C1 segment of cervical spinal cord (tissue), 14 donors: Measurements from ENCODE around the gene LYZL2.
"Not testable (repeated sequence)": the region's sequence is repeated elsewhere in the genome, so short reads cannot be mapped to it uniquely, and the experiment has no call there.

Source experiments
- DNase-seq, 14 donors: peaks; one replicate each; lab custom pipeline; 2025; lab: John Stamatoyannopoulos, UW

Gene LYZL2

GRCh38 chr10:30639946-30640786, 10.6 kb upstream of the LYZL2 start:
- DNase-seq = no peak

DNA sequence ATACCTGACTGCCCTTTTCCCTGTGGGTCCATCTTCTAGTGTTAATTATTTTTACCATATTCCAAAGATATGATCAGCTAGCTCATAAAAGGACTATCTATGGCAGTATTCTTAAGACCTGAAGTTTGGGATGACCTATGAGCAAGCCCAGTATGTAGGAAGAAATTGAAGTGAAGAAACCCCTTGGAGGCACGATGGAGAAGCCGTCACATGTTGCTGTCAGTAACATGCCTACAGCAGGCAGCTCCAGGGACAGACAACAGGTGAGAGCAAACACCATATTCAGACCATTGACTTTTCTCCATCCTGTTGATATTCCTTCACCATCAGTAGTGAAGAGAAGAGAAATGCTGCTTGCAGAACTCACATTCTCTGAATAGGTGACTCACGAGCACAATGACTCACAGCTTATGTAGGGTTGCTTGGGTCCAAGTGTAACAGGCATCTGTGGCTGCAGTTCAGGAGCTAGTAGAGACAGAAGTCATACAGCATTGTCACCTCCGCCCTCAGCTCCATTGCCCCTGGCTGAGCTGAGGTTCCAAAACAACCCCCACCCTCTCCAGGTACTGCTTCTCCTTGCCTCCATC, 8.4 kb upstream of the LYZL2 start:
- no peak for DNase-seq

DNA sequence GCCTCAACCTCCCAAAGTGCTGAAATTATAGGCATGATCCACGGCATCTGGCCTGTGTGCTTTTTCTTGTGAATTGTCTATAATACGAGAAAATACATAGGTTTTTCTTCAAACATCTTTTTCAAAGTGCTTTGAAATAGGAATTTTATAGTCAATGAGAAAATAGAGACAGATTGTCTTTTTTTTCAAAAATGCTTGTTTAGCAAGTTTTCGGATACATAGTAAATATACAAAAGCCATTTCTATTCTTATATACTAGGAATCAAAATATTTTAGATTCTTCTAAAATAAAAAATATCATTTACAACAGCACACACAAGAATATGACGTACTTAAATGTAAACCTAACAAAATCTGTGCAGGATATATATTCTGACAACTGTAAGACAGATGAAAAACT, 1.6 kb upstream of the LYZL2 start:
- no peak for DNase-seq

DNA sequence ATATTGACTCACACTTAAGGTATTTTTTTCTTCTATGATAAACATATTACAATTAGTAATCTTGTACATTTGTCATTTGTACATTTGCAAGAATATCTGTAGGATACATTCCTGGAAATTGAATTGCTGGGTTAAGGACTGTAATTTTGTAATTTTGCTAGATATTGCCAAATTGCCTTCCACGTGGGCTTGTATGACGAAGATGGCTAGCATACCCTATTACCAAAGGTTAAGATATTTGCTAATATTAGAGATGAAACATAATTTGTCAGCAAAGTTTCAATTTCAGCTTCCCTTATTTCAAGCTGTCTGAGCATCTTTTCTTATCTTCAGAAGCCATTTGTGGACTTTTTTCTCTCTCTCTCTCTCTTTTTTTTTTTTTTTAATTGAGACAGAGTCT, 1.0 kb upstream of the LYZL2 start:
- no peak for DNase-seq

- DNase-seq = not testable (repeated sequence)
These were observed 977 bp downstream of the LYZL2 start for GRCh38 chr10:30628576-30628975.

DNA sequence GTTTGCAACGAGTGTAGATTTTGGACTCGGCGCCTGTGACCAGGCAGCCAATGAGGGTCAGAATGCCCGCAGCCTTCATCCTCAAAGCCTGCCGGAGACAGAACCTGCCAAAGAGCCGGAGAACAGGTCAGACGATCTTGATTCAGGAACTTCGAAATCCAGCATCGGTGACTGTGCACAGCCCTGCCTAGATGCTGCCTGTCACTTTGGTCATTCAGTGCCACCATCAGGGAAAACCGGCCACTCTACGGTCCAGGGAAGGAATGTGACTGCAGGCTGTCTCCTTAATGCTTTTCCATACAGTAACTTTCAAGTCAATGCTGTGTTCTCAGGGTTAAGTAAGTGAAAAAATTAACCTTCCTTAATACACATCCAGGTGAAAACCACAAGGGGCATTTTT, 2.7 kb downstream of the LYZL2 start:
- DNase-seq = not testable (repeated sequence)

DNA sequence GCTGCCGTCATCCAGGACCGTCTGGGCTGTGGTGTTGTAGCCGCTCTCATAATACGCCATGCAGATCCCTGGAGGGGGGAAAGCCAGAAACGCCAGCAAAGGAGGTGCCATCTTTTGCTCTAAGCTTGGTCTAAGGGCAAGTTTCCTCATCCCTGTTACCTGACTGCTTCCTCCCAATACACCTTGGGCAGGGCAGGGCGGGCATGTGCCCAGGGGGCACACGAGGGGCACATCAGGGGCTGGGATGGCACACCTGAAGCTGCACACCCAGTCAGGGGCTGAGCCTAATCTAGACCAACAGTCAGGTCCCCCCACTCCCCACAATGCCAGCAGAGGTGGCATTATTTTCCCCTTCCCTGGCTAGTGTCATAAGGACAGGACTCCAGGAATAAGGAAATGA, 3.4 kb downstream of the LYZL2 start:
- DNase-seq = not testable (repeated sequence)

DNA sequence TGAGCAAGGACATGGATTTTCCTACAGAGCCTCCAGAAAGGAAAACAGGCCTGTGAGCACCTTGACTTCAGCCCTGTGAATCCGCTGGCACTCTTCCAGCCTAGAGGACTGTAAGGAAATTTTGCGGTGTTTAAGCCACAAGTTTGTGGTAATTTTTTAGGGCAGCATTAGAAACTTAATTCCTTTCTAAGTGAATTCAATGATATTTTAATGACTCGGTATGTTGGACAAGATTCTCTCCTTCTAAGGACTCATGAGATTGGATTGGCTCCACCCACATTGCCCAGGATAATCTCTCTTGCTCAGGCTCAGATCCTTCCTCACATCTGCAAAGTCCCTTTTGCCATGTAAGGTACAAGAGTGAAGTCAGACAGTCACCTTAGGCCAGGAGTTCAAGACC, 4.5 kb downstream of the LYZL2 start:
- DNase-seq = no peak

DNA sequence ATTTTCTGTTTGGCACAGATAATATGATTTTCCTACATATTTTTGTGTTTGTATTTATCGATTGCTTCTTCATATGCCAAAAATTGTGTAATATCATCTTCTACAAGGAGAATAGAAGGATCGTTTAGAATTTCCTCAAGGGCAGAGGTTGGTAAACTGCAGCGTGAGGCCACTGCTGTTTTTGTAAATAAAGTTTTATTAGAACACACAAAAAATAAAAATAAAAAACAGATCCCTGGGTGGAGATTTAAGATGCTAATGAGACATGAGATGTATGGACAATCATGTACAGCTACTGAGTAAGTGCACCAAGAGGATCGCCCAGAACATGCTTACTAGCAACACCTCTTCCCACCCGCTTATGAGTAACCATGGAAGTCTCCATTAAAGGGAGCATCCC, 9.6 kb downstream of the LYZL2 start:
- no peak for DNase-seq

GRCh38 chr10:30617070-30617469, 12.5 kb downstream of the LYZL2 start:
- no peak for DNase-seq

- DNase-seq = not testable (repeated sequence)
These were observed 18.5 kb downstream of the LYZL2 start for GRCh38 chr10:30611041-30611440.

DNA sequence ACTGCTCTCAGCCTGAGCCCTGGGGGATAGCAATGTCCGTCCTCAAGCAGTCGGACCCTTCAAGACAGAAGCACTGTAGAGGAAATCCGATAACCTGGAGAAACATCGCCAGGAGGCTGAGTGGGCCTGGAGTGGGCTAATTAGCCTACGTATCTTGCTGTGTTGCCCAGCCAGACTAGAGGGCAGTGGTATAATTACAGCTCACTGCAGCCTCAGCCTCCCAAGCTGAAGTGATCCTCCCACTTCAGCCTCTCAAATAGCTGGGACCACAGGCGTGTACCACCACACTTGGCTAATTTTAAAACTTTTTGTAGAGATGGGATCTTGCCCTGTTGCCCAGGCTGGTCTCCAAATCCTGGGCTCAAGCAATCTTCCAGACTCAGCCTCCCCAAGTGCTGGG, 21.7 kb downstream of the LYZL2 start:
- DNase-seq = no peak

DNA sequence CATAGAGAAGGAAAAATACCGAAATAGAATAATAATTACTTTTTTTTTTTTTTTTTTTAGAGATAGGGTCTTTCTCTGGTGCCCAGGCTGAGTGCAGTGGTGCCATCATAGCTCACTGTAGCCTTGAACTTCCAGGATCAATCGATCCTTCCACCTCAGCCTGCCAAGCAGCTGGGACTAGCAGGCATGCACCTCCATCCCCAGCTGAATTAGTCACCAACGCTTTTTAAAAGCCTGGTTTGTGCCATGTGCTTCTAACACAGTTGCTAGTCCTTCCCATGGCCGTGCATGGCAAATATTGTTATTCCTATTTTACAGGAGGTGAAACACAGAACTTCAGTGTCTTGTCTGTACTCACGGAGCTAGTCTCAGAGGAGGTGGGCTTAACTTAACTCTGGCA, 23.2 kb downstream of the LYZL2 start:
- no peak for DNase-seq

DNA sequence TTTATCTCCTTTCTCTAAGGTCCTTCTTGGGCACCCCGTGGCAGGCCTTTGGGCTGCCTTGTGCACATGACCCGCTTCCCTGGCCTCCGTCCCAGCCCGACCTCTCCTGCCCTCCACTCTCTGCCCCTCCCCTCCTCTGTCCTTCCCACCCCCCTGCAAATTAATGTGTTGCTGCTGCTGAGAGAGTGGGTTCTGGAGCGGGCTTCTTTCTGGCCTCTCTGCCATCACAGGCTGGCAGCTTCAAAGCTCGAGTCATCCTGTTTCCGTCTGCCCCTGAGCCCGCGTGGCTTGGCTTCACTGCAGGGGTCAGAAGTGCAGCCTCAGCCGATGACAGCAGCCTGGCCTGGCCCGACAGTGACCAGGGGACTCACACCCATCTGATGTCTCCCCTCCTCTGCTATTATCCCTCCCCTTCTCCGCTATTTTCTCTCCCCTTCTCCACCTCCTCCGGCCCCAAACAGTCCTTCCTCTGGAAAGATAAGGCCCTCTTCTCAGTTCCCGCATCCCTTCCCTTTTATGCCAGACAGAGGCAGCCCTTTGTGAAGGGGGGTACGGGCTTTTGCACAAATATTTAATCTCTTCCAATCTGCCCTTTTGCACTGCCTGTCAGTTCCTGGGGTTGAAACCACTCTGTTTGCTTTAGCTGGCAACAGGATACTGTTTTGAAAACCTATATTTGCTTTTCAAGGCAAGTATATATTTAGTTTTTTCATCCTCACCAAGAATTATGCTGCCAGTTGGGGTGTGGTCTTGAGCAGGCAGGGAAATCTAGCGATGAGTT, 24.0 kb downstream of the LYZL2 start:
- not testable (repeated sequence) for DNase-seq

GRCh38 chr10:30603589-30603988, 26.0 kb downstream of the LYZL2 start:
- no peak for DNase-seq

GRCh38 chr10:30602747-30603146, 26.8 kb downstream of the LYZL2 start:
- no peak for DNase-seq

GRCh38 chr10:30600005-30600404, 29.5 kb downstream of the LYZL2 start:
- no peak for DNase-seq

- no peak for DNase-seq
These were observed 31.3 kb downstream of the LYZL2 start for GRCh38 chr10:30598105-30598776.

DNA sequence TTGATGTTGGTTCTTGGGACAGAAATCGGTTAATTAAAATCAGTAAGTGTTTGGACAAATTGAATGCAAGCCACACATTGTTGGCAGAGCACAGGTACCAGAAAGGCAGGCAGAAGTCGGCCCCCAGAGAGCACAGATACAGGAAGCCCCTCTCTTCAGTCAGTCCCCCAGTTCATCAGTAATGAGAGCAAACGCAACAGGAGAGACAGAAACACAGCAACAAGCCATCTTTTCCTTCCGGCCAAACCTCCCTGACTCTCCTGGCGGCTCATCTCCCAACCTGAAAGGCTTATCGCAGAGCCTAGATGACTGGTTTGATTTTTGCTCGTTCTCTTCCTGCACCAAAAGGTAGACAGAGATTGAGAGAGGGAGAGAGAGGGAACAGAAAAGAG, 32.1 kb downstream of the LYZL2 start:
- not testable (repeated sequence) for DNase-seq

DNA sequence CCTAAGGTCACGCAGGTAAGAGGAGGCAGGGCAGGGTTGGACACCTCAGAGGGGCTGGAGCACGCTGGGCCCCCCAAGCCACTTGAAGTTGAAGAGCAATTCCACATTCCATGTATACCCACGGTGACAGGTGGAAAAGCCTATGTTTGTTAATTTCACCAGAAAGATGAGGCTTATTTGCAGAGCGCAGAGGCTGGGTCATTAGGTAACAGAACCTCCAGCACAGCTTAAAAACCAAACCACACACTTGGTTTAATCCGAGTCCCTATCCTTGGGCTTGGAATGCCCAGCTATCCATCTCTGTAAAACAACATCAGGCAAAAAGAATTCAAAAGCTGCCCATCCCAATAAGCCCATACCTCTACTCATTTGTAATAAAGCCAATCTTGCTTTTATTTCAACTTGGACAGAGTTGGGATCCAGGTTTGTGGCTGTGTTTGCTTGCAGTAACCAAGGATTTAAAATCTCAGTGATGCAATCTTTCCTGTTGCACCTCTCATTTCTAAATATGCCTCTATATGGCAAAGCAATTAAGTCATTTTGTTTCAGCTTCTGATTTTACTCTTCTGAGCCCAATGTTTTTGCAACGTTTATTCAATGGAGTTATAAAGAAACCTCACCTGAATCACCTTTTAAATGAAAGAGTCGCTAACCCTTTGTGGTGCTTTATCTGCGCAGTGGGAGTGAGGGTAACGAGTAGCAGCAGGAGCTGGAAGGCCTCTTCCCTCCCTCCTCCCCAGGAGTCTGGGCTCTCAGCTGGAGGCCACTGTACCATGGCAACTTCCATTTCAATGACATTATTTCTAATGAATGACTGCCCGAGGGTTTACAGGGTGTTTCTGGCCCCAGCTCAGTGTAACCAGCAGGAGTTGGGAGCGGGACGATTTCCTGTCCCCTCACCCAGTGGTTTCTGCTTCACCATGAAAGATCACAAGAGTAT, 32.8 kb downstream of the LYZL2 start:
- DNase-seq = not testable (repeated sequence)

DNA sequence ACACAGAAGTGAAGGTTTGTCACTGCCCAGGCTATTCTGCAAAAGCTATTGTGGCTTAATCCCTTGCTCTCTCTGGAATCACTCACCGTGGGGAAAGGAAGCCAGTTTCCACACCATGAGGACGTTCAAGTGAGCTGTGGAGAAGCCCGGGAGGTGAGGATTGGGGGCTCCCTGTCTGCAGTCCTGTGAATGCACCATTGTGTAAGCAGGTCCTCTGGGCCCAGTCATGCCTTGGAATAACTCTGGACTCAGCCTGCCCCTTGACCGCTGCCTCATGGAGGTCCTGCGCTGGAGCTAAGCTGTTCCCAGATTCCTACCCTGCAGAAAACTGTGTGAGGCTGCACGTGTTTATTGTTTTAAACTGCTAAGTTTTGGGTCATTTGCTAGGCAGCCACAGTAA, 33.5 kb downstream of the LYZL2 start:
- DNase-seq = no peak
